GM21786 (cell line): ENCODE results near the gene LRRIQ4.

Experiments
- ATAC-seq: cut with Tn5 transposase; IDR thresholded peaks from one replicate; pipeline ENCODE4 v1.9.1; 2021; ENCODE audit not compliant: unreplicated experiment

Gene LRRIQ4

DNA sequence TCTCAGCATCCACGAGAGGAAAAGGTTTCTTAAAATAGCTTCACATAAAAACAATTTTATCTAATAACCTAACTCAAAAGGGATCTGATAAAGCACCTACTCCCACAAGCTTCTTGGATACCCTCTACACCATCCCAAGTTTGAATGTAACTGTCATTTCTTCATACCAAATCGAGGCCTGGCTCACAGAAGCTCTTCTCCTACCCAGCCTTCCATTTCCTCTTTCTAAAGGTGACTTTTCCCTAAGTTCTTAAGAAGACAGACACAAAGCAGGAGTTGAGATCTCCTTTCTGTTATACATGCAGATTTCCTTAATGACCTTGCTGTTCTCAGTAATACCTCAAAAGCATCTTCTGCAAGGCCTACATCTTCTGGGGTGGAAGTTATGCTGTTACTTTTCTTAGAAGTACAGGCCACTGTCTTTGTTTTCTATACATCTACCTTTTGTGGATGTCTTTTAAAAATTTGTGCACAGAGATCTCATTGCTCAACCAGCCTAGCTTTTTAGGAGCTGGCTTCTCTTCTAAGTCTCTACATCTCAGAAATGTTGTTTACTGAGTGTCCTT, 3.4 kb upstream of the LRRIQ4 start:
- no peak for ATAC-seq

DNA sequence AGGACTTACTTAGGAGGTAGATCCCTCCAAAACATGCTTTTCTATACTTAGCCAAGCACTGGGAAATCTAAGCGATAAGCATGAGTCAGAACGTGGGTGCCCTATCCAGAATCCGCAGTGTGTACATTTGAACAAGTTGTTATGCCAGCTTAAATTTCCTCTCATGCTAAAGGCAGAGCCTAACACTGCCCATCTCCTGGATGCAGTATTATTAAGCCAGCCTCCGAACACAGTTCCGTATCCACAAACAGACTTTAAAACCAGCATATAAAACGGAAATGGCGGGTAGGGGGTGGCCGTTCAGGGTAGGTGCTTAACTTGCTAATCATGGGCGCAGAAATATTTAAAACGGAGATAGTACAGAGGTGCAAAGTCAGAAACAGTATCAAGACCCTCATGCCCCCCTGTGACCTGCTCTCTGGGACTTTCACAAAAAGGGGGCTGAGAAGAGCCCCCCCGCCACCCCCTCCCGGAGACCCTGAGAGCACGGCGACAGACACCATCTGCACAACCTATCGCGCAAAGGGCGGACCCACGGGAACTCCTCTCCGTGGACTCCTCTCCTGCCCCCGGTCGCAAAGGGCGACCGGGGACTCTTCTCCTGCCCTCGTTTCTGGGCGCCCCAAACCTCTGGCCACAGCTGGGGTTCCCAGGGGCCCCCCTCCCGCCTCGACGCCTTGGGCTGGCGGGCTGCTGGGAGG, 889 bp upstream of the LRRIQ4 start:
- ATAC-seq, result peak; percentile 2

DNA sequence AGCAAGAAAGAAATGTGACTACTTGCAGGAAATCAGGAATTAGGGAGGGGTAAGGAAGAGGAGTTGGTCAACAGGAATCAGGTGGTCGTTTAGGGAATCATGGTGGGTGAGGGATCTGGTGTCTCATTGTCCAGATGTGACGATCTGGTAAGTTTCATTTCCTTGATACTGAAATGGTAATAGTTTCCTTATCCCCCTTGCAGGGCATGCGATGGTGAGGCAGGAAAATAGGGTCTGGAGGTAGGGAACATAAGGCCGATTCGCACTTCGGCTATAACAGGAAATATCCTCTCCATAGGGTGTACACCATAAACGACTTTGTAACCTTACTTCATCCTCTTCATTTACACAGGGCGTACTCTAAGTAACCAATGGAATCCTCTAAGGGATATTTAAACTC, 608 bp downstream of the LRRIQ4 start:
- no peak for ATAC-seq

DNA sequence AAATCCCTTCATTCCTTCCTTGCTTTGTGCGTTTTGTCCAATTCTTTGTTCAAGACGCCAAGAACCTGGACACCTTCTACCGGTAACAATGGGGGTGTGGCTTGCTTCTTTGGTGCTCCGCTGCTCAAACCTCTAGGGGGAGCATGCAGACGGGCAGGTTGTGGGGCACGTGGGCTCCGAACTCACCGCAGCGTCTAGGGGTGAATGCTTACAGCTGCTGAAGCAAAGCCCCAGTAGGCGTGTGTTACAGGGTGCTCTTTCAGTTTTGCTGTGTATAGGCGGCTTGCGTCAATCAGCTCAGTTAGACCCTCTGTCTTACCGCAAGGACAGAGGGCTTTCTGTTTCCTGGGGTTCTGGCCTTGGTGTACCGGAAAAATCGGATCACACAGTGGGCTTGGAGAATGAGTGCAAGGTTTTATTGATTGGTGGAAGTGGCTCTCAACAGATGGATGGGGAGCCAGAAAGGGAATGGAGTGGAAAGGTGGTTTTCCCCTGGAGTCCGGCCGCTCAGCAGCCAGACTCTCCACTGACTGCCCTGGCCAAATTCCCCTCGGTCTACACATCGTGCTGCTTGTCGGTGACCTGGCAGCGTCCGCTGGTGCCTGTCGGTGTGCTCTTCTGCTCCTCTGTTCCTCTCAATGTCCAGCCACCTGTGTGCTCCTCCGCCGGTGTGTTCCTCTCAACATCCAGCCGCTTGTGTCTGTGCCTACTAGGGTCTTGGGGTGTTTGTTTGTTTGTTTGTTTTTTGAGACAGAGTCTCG, 1.3 kb downstream of the LRRIQ4 start:
- ATAC-seq, result peak; percentile 84

GRCh38 chr3:169815590-169816150, 3.0 kb downstream of the LRRIQ4 start:
- no peak for ATAC-seq

- no peak for ATAC-seq
Measured at GRCh38 chr3:169818316-169818715, 5.6 kb downstream of the LRRIQ4 start.

DNA sequence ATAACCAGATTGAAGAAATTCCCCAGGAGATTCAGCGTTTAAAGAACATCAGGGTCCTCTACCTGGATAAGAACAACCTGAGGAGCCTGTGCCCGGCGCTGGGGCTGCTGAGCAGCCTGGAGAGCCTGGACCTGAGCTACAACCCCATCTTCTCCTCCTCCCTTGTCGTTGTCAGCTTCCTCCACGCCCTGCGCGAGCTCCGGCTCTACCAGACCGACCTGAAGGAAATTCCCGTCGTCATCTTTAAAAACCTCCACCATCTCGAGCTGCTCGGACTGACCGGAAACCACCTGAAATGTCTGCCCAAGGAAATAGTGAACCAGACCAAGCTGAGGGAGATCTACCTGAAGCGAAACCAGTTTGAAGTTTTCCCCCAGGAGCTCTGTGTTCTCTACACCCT, 9.4 kb downstream of the LRRIQ4 start:
- no peak for ATAC-seq

- no peak for ATAC-seq
Measured at GRCh38 chr3:169822540-169822939, 9.9 kb downstream of the LRRIQ4 start.

GRCh38 chr3:169822983-169823382, 10.3 kb downstream of the LRRIQ4 start:
- ATAC-seq, result no peak

DNA sequence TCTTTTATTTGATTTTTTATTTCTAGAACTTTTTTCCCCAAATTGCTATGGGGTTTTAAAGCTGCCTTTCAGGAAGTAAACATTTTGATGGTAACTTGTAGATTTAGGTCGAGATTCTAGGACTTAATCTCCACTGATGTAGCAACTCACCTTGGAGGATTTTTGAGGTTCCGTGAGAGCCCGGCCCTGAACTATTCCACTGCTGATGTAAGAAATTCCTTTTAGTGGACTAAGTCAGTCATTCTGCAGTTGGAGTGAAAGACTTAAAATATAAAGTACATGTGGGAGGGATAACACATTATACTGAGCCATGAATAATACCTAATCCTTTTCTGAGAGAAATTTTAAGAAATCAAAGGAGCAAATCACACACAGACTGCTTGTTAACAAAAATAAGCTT, 12.6 kb downstream of the LRRIQ4 start:
- ATAC-seq, result no peak

- no peak for ATAC-seq
Measured at GRCh38 chr3:169827712-169828111, 15.0 kb downstream of the LRRIQ4 start.

DNA sequence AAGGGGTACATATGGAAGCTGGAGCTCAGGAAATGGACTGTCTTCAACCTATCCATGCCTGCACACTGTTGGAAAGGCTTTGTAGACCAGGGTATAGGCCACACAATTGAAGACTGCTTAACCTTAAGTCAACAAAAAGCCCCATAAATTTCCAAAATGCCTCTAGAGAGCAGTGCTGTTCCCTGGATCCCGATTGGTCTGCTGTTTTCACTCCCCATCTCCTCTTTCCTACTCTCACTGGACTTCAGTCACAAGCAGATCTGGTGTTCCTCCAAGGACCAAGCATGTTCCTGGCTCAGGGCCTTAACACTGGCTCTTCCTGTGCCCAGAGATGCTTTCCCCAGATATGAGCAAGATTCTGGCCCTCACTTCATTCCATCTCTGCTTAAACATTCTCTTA, 22.9 kb downstream of the LRRIQ4 start:
- ATAC-seq, result peak; percentile 16

GRCh38 chr3:169836078-169836941, 23.6 kb downstream of the LRRIQ4 start:
- peak; percentile 91 for ATAC-seq

- no peak for ATAC-seq
Measured at GRCh38 chr3:169836942-169837275, 24.2 kb downstream of the LRRIQ4 start.

DNA sequence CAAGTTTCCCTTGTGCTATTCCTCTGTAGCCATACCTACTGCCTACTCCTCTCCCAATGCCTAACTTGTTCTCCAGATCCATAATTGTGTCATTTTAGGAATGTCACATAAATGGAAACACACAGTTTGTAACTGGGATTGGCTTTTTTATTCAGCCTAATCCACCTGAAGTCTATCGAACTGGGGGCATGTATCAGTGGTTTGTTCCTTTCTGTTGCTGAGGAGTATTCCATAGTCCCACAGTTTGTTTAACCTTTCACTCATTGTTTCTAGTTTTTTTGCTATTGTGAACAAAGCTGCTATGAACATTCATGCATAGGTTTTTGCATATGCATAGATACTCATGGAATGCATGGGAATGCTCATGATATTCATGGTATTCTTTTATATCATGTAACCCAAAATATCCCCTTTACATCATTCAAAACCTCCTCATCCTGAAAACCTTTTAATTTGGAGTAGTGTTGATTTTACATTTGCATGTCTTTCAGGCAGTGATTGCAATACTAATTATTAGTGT, 25.9 kb downstream of the LRRIQ4 start:
- no peak for ATAC-seq

DNA sequence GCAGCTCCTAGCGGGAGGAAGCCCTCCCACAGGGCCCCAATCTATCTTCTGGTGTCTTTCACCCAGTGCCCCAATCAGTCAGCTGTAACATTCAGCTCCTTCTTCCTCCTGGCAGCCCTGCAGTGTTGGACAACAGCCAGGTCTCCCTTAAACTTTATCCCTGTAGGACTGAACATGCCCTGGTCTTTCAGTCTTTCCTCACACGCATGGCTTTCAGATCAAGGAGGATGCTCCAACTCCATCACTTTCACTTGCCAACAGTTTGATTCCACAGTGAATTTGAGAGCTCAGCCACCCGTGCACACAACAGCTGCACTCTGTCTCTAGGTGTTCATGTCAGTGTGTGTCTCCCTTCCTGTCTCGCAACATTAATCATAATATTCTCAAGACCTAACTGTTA, 28.5 kb downstream of the LRRIQ4 start:
- ATAC-seq, result peak; percentile 79

- ATAC-seq, result no peak
Measured at GRCh38 chr3:169842960-169843359, 30.3 kb downstream of the LRRIQ4 start.

GRCh38 chr3:169846458-169847193, 34.0 kb downstream of the LRRIQ4 start:
- peak; percentile 97 for ATAC-seq

- no peak for ATAC-seq
Measured at GRCh38 chr3:169847896-169848295, 35.2 kb downstream of the LRRIQ4 start.

- no peak for ATAC-seq
Measured at GRCh38 chr3:169848741-169849140, 36.1 kb downstream of the LRRIQ4 start.
